HG03571 (cell line): ENCODE results near the gene JARID2.

ENCODE experiments used
- ATAC-seq: cut with Tn5 transposase; IDR thresholded peaks from one replicate; pipeline ENCODE4 v1.9.1; 2021; ENCODE audit not compliant: unreplicated experiment

JARID2 gene

DNA sequence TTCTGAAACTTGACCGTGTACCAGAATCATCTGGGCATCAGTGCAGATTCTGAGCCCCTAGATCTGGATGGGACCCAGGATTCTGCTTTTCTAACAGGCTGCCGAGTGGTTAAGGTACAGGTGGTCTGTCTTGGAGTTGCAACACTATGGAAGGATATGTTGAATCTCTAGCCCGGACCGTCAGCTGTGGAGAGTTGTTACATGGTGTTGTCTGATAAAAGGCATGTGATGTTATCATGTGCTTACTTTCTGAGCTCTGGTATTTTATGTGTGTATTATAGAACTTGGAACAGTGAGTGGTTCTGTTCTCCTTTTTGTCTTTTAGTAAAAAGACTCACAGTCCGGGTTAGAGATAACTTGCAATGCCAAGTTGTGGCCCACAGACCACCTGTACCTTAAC lies 123.0 kb downstream of the JARID2 start:
- ATAC-seq, result no peak

DNA sequence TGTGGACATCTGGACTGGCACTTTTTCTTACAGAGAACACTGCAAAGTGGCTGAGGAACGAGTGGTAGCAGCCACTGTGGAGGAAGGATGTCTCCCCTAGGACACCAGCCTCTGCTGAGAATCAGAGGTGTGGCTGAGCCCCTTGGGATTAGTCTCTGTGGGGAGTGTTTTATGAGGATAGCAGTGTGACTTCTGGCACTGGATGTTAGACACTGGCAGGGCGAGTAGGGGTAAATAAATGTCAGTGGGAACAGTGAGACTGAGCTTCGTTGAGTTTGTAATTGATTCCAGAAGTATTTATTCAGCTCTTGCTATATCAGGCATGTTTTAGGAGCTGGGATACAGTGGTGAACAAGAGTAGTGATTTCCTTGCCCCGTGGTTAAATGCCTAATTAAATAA lies 124.0 kb downstream of the JARID2 start:
- ATAC-seq, result no peak

- ATAC-seq, result no peak
Measured at GRCh38 chr6:15370733-15371671, 125.1 kb downstream of the JARID2 start.

DNA sequence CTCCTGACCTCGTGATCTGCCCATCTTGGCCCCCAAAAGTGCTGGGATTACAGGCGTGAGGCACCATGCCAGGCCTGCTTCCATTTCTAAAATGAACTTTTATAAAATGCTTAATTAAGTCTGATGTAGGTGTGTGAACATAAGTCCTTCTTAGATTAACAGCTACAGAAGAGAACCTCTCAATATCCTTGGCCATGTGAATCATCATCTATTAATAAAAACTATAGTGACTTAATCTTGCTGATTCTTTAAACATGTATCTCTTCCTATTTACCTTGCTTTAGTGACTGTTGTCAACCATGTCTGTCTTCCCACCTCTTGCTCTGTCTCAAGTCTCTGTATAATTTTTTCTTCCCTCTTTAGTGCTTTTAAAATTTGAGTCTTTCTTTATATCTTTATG lies 127.1 kb downstream of the JARID2 start:
- no peak for ATAC-seq

- no peak for ATAC-seq
Measured at GRCh38 chr6:15374119-15374518, 128.2 kb downstream of the JARID2 start.

DNA sequence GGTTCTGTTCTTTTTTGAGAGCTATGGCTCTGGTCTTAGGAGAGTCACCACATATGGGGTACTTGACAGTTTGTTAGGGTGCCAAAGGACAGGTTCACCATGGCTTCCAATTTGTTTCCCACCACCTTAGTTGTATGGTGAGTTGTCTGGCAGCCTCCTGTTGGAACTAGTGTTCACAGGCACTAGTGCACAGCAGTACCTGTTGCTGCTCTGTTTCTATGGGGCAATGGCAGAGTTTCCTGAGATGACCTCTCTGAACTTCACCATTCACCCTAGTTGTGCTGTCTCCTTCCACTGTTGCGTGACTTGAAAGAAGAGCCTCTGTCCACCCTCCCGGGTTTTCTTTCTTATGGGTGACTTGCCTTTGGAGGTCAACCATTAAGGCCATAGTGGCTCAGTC lies 129.1 kb downstream of the JARID2 start:
- no peak for ATAC-seq

- no peak for ATAC-seq
Measured at GRCh38 chr6:15375638-15376290, 129.9 kb downstream of the JARID2 start.

GRCh38 chr6:15376900-15377487 lies 131.1 kb downstream of the JARID2 start:
- no peak for ATAC-seq

- no peak for ATAC-seq
Measured at GRCh38 chr6:15378272-15378671, 132.4 kb downstream of the JARID2 start.

DNA sequence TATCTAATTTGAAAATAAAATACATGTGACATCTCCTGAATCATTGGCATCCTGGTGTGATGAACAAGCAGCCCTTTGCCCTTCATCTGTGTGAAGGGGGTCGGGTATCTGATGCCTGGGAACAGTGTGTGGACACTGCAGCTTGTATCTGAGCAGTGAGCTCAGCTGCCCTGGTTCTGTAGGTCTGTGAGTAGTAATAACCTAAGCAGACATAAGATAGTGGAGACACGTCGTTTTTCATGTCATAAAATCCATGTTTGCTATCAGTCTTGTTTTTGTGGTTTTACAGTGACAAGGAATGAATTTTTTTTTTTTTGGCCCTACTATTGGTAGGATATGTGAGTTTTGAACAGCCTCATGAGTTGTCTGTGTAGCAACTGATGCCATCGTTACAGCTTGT lies 133.0 kb downstream of the JARID2 start:
- no peak for ATAC-seq

GRCh38 chr6:15380351-15380750 lies 134.5 kb downstream of the JARID2 start:
- no peak for ATAC-seq

- no peak for ATAC-seq
Measured at GRCh38 chr6:15382089-15382488, 136.2 kb downstream of the JARID2 start.

DNA sequence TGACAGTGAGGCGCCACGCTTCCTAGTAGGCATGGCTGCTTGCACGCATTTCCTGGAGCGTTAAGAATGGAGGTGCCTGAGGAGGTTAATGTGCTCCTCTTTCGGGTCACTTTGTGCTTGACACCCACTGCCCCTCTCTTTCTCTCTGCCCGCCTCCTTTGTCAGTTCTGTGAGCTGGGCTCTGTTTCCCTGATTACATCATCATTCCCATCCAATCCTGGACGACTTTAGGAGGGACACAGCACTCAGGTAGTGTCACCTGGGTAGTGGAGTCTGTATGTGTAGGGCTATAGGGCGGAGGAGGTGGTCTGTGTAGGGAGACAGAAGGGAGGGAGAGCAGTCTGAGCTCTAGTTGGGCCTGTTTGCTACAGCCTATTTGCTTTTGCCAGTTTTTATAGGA lies 136.8 kb downstream of the JARID2 start:
- no peak for ATAC-seq

- ATAC-seq, result peak; percentile 47
Measured at GRCh38 chr6:15384901-15385300, 139.0 kb downstream of the JARID2 start.

- no peak for ATAC-seq
Measured at GRCh38 chr6:15385521-15385920, 139.7 kb downstream of the JARID2 start.

- ATAC-seq, result no peak
Measured at GRCh38 chr6:15386110-15386755, 140.4 kb downstream of the JARID2 start.

DNA sequence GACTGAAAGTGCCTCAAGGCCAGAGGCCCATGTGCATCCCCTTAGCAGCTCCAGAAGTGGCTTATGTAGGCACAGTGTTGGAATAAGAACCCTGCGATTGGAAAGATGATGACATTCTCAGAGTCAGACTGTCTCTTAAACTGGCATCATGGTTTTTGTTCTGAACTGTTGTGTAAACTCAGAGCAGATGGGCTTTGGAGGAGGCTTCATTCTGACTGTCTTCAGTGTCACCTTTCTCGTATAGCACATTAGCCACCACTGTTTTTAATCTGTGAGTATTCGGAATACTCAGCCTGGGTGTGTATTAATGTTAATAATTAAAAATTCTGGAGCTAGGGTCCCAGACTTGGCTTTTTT lies 140.9 kb downstream of the JARID2 start:
- no peak for ATAC-seq

- ATAC-seq, result no peak
Measured at GRCh38 chr6:15387118-15387517, 141.2 kb downstream of the JARID2 start.

DNA sequence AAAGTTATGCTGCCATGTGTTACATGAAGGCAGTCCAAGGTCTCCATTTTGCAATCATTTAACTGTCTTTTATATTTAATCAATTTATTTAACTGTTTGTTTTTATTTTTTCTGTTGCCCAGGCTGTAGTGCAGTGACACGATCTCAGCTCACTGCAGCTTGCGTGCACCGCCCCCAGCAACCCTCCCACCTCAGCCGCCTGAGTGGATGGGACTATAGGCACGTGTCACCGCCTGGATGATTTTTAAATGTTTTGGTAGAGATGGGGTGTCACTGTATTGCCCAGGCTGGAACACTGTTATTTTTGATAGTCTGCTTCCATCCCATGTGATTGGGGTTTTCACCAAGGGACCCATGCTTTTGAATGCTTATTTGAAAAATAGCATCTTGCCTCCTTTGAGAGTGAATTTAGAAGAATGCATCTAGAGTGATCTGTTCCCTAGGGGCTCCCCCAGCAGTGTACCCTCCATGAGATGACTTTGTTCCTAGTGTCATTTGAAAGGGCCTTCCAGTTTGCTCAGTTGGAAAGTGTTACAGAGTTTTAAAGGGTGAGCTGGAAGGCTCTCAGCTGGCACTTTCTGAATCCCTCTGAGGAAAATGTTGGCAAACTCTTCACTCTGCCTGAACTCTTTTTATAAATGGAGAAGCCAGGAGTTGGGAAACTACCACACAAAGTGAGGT lies 143.4 kb downstream of the JARID2 start:
- no peak for ATAC-seq

DNA sequence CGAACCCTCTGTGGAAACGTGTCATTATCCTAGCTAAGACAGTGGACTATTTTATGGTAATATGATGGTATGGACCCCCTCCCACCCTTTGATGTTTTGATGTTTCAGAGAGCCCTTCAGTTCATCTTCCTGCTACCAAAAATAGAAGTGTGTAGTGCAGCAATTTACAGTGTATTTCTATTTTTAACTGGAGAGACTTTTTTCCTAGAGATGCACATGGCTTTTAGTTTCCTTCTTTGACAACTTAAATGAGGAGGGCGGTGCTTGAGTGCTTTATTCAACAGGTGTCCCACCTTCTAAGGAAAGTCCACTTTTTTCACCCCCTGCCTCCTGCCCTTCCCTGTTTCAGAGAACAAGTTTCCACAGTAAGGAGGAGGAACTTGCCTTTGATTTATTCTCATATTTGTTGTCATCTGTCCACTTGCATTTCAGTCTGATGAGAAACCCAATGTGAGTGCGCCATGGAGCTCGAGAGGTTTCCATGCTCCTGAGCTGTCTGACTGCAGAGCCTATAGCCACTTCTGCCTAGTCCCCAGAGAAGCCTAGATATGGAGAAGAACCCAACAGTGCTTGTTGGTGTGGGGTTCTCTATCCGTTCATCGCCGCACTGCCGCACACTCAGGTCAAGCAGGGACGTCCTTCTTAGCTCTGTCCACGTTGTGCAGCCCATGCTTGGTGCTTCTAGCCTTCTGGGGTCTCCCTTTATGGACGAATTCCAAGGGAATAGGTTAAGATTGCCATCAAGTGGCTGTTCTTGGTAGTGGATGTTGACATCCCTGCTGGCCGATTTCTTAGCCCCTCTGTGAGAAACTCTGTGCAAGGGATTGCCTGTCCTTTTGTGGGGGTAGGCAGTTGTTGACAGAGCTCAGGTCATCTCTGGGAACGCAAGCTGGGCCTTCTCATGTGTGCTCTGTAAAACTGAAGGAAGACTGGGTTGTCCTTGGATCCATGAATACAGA lies 144.2 kb downstream of the JARID2 start:
- ATAC-seq, result no peak
